GM12878 (cell line): ENCODE measurements around the gene ITGBL1. TPM values are rescaled to one million over a fixed set of nuclear protein-coding genes. Genes with fewer than 3 reads are reported as not detected.

Source experiments
- ATAC-seq: fragments of 200-7000 bp; cut with Tn5 transposase; 3 replicates; pipeline ENCODE4 v1.9.1; 2020; ENCODE audit warnings: mild to moderate bottlenecking, moderate library complexity
- BruUV-seq: library from RNA; stranded (reverse); fragments of 400-500 nt; replicated peaks from 2 replicates; lab custom pipeline; 2021; lab: Mats Ljungman, UMichigan
- CTCF ChIA-PET: fragments of 300-600 bp; sonication (Branson Sonifier 250); formaldehyde crosslinking; extraction: SDS; loops from one replicate; lab custom pipeline; 2021; ENCODE audit warnings: inconsistent platforms; lab: Yijun Ruan, JAX
- POLR2A ChIA-PET: fragments of 350-600 bp; formaldehyde crosslinking; extraction: SDS; loops from one replicate; lab custom pipeline; 2021; ENCODE audit warnings: inconsistent platforms; lab: Charles Lee
- RAD21 ChIA-PET: fragments of 300-600 bp; sonication (Branson Sonifier 250); formaldehyde crosslinking; loops from one replicate; lab custom pipeline; 2023; ENCODE audit warnings: antibody characterized with exemption; ENCODE audit not compliant: unreplicated experiment; lab: Charles Lee
- SMC1A ChIA-PET: fragments of 300-600 bp; sonication (Branson Sonifier 250); formaldehyde crosslinking; loops from one replicate; lab custom pipeline; 2023; ENCODE audit not compliant: unreplicated experiment, uncharacterized antibody; lab: Charles Lee
- DNase-seq: peaks from one replicate; pipeline ENCODE4 v3.0.0-alpha.2; 2011; ENCODE audit warnings: low read depth, low spot score
- FAIRE-seq: peaks from 3 replicates; lab custom pipeline; 2011; peaks lifted over from hg19 to GRCh38; lab: Jason Lieb, UNC
- H2AFZ ChIP-seq: 2 replicates; pipeline ENCODE4 v1.6.0; 2011; ENCODE audit warnings: low read depth, low read length, control low read depth; ENCODE audit not compliant: control insufficient read depth
- H3K27ac ChIP-seq: 2 replicates; pipeline ENCODE4 v1.5.1; 2011; ENCODE audit warnings: control low read depth; ENCODE audit not compliant: control insufficient read depth, insufficient read depth
- H3K27me3 ChIP-seq, 2 experiments: replicated peaks in 1 of 2; 2 replicates each; pipeline versions ENCODE4 v1.6.0 to v1.6.1; 2011; ENCODE audit warnings: low read length in 1 of 2; ENCODE audit not compliant: control insufficient read depth in 2 of 2, insufficient read depth in 2 of 2
- H3K36me3 ChIP-seq, 2 experiments: 2 replicates each; pipeline ENCODE4 v1.5.1; 2011; ENCODE audit warnings: low read length in 1 of 2; ENCODE audit not compliant: control insufficient read depth in 2 of 2, insufficient read depth in 2 of 2
- H3K4me1 ChIP-seq: 2 replicates; pipeline ENCODE4 v1.6.1; 2011; ENCODE audit warnings: mild to moderate bottlenecking, low read length, moderate library complexity, mixed read lengths; ENCODE audit not compliant: control insufficient read depth, insufficient read depth
- H3K4me2 ChIP-seq: 2 replicates; pipeline ENCODE4 v1.6.0; 2011; ENCODE audit warnings: control low read depth; ENCODE audit not compliant: control insufficient read depth, insufficient read depth
- H3K4me3 ChIP-seq: fragments of 200-600 bp; sonication (generic); 2 replicates; pipeline ENCODE4 v1.5.1; 2016
- H3K79me2 ChIP-seq: 2 replicates; pipeline ENCODE4 v1.6.0; 2011; ENCODE audit warnings: low read length; ENCODE audit not compliant: control insufficient read depth, insufficient read depth
- H3K9ac ChIP-seq: 2 replicates; pipeline ENCODE4 v1.8.0; 2011; ENCODE audit warnings: low read length, control low read depth, mixed read lengths; ENCODE audit not compliant: control insufficient read depth, insufficient read depth
- H3K9me3 ChIP-seq: replicated peaks from 3 replicates; pipeline ENCODE4 v1.5.1; 2011; ENCODE audit warnings: mild to moderate bottlenecking, low read length; ENCODE audit not compliant: control insufficient read depth, insufficient read depth
- H4K20me1 ChIP-seq: 2 replicates; pipeline ENCODE4 v1.6.0; 2011; ENCODE audit not compliant: control insufficient read depth, insufficient read depth
- BHLHE40 ChIP-seq, 2 experiments: fragments of 450-650 bp in 1 of 2; IDR thresholded peaks; 2 replicates each; pipeline ENCODE4 v1.6.1; 2011 to 2017; ENCODE audit warnings: low read depth in 2 of 2, borderline replicate concordance in 1 of 2, improper control_type of control experiment in 1 of 2, low read length in 1 of 2, mild to moderate bottlenecking in 1 of 2
- CHD1 ChIP-seq: IDR thresholded peaks from 2 replicates; pipeline ENCODE4 v1.6.1; 2012; ENCODE audit warnings: low read depth, low read length, improper control_type of control experiment
- CHD2 ChIP-seq: IDR thresholded peaks from 2 replicates; pipeline ENCODE4 v1.6.1; 2011; ENCODE audit warnings: low read depth, low read length, improper control_type of control experiment, borderline replicate concordance
- E2F8 ChIP-seq: fragments of 450-650 bp; IDR thresholded peaks from 2 replicates; pipeline ENCODE4 v1.6.1; 2018; ENCODE audit warnings: mild to moderate bottlenecking, low read depth, moderate library complexity; ENCODE audit not compliant: partially characterized antibody
- FOXM1 ChIP-seq: IDR thresholded peaks from 2 replicates; pipeline ENCODE4 v1.6.1; 2012; ENCODE audit warnings: low read depth, mild to moderate bottlenecking, inconsistent platforms, low read length, moderate library complexity
- GABPA ChIP-seq: IDR thresholded peaks from 2 replicates; pipeline ENCODE4 v1.6.1; 2014; ENCODE audit warnings: antibody characterized with exemption, low read depth, mild to moderate bottlenecking, inconsistent platforms
- JUND ChIP-seq: IDR thresholded peaks from 2 replicates; pipeline ENCODE4 v1.6.1; 2012; ENCODE audit warnings: low read depth, mild to moderate bottlenecking, low read length, improper control_type of control experiment, moderate library complexity
- MEF2B ChIP-seq: fragments of 450-650 bp; IDR thresholded peaks from 2 replicates; pipeline ENCODE4 v1.6.1; 2018; ENCODE audit warnings: mild to moderate bottlenecking, moderate library complexity; ENCODE audit not compliant: partially characterized antibody, poor library complexity, severe bottlenecking
- MLLT1 ChIP-seq: fragments of 450-650 bp; IDR thresholded peaks from 2 replicates; pipeline ENCODE4 v1.6.1; 2016; ENCODE audit warnings: mild to moderate bottlenecking
- MTA2 ChIP-seq: fragments of 450-650 bp; IDR thresholded peaks from 2 replicates; pipeline ENCODE4 v1.6.1; 2016; ENCODE audit warnings: low read depth, mild to moderate bottlenecking, moderate library complexity
- MYB ChIP-seq: fragments of 150-350 bp; IDR thresholded peaks from 2 replicates; pipeline ENCODE4 v1.6.1; 2014; ENCODE audit warnings: mild to moderate bottlenecking, low read depth, low read length, borderline replicate concordance
- POLR2AphosphoS5 ChIP-seq: IDR thresholded peaks from 2 replicates; pipeline ENCODE4 v1.6.1; 2011; ENCODE audit warnings: mild to moderate bottlenecking, low read length, inconsistent platforms
- RAD21 ChIP-seq: IDR thresholded peaks from 2 replicates; pipeline ENCODE4 v1.6.1; 2011; ENCODE audit warnings: mild to moderate bottlenecking, low read depth, low read length, moderate library complexity; ENCODE audit not compliant: insufficient read depth
- RB1 ChIP-seq: fragments of 450-650 bp; formaldehyde crosslinking; IDR thresholded peaks from 2 replicates; pipeline ENCODE4 v1.6.1; 2017; ENCODE audit warnings: mild to moderate bottlenecking, borderline replicate concordance
- SMC3 ChIP-seq: IDR thresholded peaks from 2 replicates; pipeline ENCODE4 v1.6.1; 2011; ENCODE audit warnings: low read length, improper control_type of control experiment, borderline replicate concordance
- SREBF2 ChIP-seq: IDR thresholded peaks from 2 replicates; pipeline ENCODE4 v1.6.1; 2012; ENCODE audit warnings: mild to moderate bottlenecking, low read length
- SRF ChIP-seq, 2 experiments: IDR thresholded peaks; 2 replicates each; pipeline ENCODE4 v1.6.1; 2011; ENCODE audit warnings: low read depth in 2 of 2, low read length in 2 of 2, mild to moderate bottlenecking in 1 of 2, moderate library complexity in 1 of 2
- SUPT20H ChIP-seq: IDR thresholded peaks from 2 replicates; pipeline ENCODE4 v1.6.1; 2011; ENCODE audit warnings: low read depth, mild to moderate bottlenecking, low read length, moderate library complexity, borderline replicate concordance; ENCODE audit not compliant: control insufficient read depth
- TAF1 ChIP-seq: IDR thresholded peaks from 2 replicates; pipeline ENCODE4 v1.6.1; 2011; ENCODE audit warnings: mild to moderate bottlenecking, low read depth, low read length, borderline replicate concordance
- YY1 ChIP-seq: IDR thresholded peaks from 2 replicates; pipeline ENCODE4 v1.6.1; 2011; ENCODE audit warnings: low read depth, mild to moderate bottlenecking, low read length
- ZSCAN29 ChIP-seq: fragments of 450-650 bp; IDR thresholded peaks from 2 replicates; pipeline ENCODE4 v1.6.1; 2017; ENCODE audit warnings: mild to moderate bottlenecking, moderate library complexity
- WGBS: methylation state at CpG from one replicate; pipeline ENCODE4 v1.1.6; 2016; ENCODE audit warnings: low lambda C conversion rate; ENCODE audit not compliant: insufficient replicate concordance, insufficient coverage; ENCODE audit errors: missing lambda C conversion rate; 5-methylcytosine and 5-hydroxymethylcytosine counted together
- in situ Hi-C: fragments of 300-500 bp; cut with MboI; formaldehyde crosslinking; loops from 9 replicates; pipeline ENCODE4 v1.14.3; 2018; ENCODE audit warnings: mixed read lengths
- intact Hi-C: fragments of 100-400 bp; cut with micrococcal nuclease; formaldehyde crosslinking; loops from one replicate; pipeline ENCODE4 v1.14.2; 2022; ENCODE audit not compliant: unreplicated experiment
- polyA plus RNA-seq, 11 experiments: library from polyadenylated mRNA; depleted of rRNA in 4 of 11; unstranded in 6 of 11; stranded (reverse) in 5 of 11; fragments of >200 nt; fragmentation: Nextera tagmentation in 4 of 11; fragmentation: Illumina TruSeq in 1 of 11; extraction: Ambion mirVana in 4 of 11; extraction: Trizol in 1 of 11; gene quantifications; 1 replicate in 1 of 11; 2 replicates in 10 of 11; pipeline versions ENCODE4 v1.2.1 to v1.2.3, GENCODE V29; 2011 to 2016; ENCODE audit warnings: inconsistent platforms in 2 of 11, missing spikeins in 2 of 11, low read depth in 1 of 11
- total RNA-seq, 4 experiments: library from RNA; depleted of rRNA in 3 of 4; stranded (reverse); fragments of >200 nt in 3 of 4; fragmentation: Illumina TruSeq in 1 of 4; extraction: Trizol in 1 of 4; gene quantifications; 2 replicates each; pipeline versions ENCODE4 v1.2.1 to v1.2.3, GENCODE V29; 2013 to 2021

ITGBL1 gene
- total and polyA plus RNA-seq, 10 of the 15 experiments (the other 5 are each of a cell fraction or from before 2014, with no cell fraction given) = 0.17 to 2.8 (median 0.28) TPM; not detected in 3

GRCh38 chr13:101728021-101728420 lies 275.5 kb downstream of the ITGBL1 start (continued):
- TF ChIP-seq MLLT1 (no peak), CHD2 (no peak), GABPA (no peak), JUND (no peak)

- H3K9me3 ChIP-seq = no peaks in the 10 kb centered on the region
- no peak for ATAC-seq
- H3K79me2 ChIP-seq = no peaks in the 10 kb centered on the region
- no TSS peak for BruUV-seq
- no peaks in the 10 kb centered on the region for H3K27me3 ChIP-seq
- H3K9ac ChIP-seq = no peak overlapping the region
- no peak overlapping the region for H3K4me2 ChIP-seq
- FAIRE-seq = no peak
- in situ Hi-C loops = no loop called here
- no peak overlapping the region for H3K27ac ChIP-seq
- H3K4me3 ChIP-seq = no peak overlapping the region
- no peak overlapping the region for H2AFZ ChIP-seq
- CTCF ChIA-PET = no interaction called here
- TF ChIP-seq MEF2B (no peak), RAD21 (no peak), RB1 (no peak), ZSCAN29 (no peak), TAF1 (no peak), CHD1 (no peak), BHLHE40 (IDR thresholded peaks at IDR 0.05; ENCODE audit: borderline replicate concordance in 1 of 2, low read depth in 2 of 2, low read length in 1 of 2) (no peak), FOXM1 (no peak), POLR2AphosphoS5 (no peak), SUPT20H (no peak), SREBF2 (no peak), E2F8 (no peak), JUND (no peak), SRF (IDR thresholded peaks at IDR 0.05; ENCODE audit: low read depth in 2 of 2, low read length in 2 of 2) (no peak), YY1 (no peak), MYB (no peak), SMC3 (no peak), MTA2 (no peak)
- SMC1A ChIA-PET = interaction anchor here (1.5 kb wide), 1 partner anchor 98 kb away, joined by 6 read pairs; no protein-coding TSS in a partner anchor
- POLR2A ChIA-PET = no interaction called here
- H3K36me3 ChIP-seq = no peaks in the 10 kb centered on the region
- WGBS = 15% methylated on average over 3 of the region's 3 CpGs
- intact Hi-C loops = no loop called here
- RAD21 ChIA-PET = no interaction called here
- no peak for DNase-seq
- no peaks in the 10 kb centered on the region for H3K4me1 ChIP-seq
- no peaks in the 10 kb centered on the region for H4K20me1 ChIP-seq
These were observed 276.1 kb downstream of the ITGBL1 start for GRCh38 chr13:101728615-101729014.
